ENCODE data around the gene LMO1.

Gene LMO1

DNA sequence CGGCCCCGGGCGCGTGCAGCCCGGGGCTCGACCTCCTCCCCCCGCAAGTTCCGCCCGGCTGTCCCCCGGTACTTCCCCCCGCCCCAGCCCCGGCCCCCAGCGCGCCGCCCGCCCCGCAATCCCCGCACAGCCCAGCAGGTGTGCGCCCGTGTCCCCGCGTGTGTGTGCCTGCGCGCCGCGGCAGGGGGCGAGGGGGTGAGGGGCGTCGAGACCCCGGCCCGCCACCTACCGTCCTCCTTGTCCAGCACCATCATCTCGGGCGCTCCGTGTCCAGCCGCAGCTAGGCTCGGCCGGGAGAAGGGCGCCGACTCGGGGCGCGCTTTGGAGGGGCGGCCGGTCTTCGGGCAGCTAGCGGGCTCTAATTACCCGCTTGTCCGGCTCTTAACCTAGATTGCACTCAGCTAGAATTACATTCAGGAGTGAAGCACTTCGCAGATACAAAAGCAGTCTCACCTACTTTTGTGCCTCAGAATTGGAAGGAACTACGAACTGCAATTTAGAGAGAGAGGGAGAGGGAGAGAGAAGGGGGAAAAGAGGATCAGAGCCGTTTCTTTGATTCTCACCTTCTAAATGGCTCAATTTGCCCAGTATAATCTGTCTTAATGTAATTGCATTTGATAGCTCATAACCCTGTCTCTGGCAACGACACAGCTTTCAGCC lies 439 bp downstream of the LMO1 start:
- no peak for DNase-seq

DNA sequence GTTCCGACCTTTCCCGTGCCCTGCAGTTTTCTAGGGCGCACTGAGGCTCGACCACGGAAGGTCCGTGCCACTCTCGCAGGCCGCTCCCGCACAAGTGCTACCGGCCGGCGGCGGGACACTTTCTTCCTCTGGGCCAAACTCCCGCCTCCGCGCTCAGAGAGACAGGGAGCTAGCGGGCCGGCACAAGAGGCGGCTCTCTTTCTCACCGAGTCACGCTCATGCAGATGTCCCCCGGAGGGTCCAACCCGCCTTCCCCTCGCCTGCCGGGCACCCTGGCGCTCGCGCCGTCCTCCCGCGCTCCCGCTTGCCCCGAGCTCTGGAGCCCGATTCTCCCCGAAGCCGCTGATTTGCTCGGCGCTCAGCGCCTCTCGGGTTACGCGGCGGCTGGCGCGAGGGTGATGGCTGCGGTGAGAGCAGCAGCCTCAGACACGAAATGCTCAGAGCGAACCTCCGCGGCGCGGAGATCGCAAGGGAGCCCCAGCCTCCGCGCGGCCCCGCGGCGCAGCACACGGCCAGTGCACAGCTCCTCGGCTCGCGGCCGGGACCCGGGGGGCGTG lies 1.0 kb downstream of the LMO1 start:
- no peak for DNase-seq

DNA sequence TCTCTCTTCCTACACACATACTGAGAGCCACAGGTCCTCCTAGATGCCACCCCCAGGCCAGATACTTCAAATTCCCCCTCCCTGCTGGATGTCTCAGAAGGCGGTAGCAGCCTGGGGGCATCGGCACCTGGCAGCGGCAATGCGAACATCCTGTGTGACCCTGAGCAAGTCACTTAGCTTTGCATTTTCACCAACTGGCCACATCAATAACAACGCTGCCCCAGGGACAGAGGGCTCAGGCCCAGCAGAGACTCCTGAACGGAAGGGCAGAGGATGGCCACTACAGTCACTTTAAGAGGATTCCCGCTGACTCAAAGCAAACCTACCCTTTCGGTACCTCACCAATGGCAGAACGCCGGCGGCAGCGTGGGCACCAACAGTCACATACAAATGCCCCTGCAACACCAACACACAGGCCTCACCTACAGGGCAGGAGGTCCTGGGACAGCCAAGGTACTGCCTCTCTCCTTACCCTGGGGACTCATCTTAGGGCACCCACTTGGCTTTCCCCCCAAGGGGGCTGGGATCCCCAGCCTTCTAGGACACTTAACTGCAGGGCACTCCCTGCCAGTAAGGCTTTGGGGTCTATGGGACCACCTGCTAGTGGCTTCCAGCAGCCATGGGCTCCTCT lies 1.6 kb downstream of the LMO1 start:
- no peak for DNase-seq

GRCh38 chr11:8261291-8261690 lies 2.4 kb downstream of the LMO1 start:
- DNase-seq, result no peak

- DNase-seq, result no peak
These were observed 3.3 kb downstream of the LMO1 start for GRCh38 chr11:8260202-8260966.

DNA sequence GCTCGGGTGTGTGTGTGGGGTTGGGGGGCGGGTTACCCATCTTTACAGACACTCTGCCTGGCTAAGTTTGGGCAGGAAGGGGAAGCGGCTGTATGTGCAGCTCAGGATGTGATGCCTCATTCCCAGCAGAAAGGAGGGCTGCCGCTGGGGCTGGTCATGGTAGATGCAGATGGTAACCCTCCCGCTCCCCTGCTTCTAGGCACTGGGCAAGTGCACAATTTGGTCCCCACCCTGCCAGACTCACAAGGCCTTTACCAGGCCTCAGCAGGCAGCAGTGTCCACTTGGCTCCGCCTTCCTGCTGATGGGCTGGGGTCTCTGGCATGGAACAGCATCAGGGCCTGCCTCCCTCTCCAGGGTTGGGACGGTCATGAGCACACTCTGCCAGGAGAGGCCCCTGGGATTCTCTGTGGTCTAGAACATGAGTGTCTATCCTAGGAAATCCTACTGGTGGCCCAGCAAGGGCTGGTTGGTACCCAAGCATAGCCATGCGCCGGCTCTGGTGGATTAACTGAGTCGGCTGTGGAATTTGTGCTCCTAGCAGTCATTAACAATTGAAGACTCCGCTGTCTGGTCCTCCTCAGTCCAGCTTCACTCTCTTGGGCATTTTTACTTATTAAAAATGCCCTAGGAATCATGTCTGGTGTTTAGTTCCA lies 4.2 kb downstream of the LMO1 start:
- DNase-seq, result no peak

GRCh38 chr11:8258784-8259183 lies 4.9 kb downstream of the LMO1 start:
- DNase-seq, result no peak

GRCh38 chr11:8258289-8258688 lies 5.4 kb downstream of the LMO1 start:
- no peak for DNase-seq

- no peak for DNase-seq
These were observed 6.5 kb downstream of the LMO1 start for GRCh38 chr11:8257003-8257664.

- no peak for DNase-seq
These were observed 7.2 kb downstream of the LMO1 start for GRCh38 chr11:8256271-8257002.

DNA sequence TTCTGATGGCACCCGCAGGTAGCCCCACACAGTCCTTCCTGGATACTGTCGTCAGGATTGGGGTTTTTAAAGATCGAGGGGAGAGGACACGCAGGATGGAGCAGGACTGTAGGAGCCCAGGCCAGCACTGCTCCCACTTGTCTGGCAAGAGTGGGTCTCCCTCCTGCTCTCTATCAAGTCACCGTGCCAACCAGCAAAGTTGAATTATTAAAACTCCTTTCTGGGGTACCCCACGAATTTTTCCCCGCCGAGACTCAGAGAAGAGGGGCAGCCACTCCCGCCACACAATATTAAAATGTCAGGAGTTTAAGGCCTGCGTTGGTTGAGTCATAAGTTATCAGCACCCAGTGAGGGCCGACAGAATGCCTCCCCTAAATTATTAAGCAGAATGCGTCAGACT lies 10.1 kb downstream of the LMO1 start:
- no peak for DNase-seq

DNA sequence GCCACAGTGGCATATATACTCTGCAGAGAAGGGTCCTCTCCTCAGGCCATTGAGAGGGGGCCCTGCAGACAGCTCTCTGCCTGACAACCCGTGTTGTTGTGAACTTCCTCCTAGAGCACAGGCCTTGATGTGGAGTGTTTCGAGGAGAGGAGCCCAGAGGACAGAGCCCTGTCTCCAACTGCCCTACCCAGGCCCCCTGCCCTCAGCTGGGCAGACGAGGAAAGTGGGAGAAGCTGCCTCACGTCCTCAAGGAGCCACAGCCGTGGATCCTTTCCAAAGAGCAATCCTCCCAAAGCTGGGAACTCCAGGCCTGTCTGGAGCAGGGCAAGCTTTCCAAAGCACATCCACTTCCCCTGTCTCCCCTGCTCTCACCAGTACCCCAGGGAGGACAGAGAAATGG lies 10.7 kb downstream of the LMO1 start:
- DNase-seq, result no peak

DNA sequence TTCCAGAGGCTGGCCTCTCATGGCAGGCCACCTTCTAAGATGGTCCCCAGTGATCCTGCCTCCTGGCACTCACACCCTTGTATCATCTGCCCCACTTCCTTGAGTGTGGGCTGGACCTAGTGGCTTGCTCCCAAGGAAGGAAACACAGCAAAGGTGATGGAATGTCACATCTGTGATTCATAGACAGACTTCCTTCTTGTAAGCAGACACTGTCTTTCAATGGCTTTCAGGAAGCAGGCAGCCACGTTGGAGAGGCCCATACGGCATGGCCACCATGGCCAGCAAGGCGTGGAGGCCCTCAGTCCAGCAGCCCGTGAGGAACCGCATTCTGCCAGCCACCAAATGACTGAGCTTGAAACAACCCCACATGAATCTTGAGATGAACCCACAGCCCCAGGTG lies 11.3 kb downstream of the LMO1 start:
- no peak for DNase-seq

DNA sequence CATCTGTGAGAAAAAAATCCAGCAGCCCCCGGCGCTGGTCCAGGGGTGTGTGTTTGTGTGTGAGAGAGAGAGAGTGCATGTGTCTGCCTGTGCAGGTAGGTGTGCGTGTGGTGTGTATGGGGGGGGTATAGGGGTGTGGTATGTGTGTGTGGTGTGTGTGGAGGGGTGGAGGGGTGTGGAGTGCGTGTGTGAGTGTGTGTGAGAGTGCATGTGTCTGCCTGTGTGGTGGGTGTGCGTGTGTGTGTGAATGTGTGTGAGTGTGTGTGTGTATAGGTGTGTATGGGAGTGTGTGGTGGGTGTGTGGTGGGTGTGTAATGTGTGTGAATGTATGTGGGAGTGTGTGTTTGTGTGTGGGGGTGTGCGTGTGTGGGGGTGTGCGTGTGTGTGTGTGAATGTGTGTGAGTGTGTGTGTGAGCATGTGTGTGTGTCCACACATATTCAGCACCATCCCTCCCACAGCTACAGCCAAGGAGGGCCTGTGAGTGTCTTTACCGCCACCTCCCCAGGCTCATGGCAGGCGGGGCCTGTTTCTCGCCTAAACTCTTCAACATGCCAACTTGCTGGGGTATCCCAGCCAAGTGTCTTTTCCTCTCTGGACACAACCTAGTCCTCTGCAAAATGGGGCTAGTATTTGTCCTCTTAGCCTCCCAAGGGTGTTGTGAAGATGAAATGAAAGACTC lies 11.9 kb downstream of the LMO1 start:
- DNase-seq, result no peak

DNA sequence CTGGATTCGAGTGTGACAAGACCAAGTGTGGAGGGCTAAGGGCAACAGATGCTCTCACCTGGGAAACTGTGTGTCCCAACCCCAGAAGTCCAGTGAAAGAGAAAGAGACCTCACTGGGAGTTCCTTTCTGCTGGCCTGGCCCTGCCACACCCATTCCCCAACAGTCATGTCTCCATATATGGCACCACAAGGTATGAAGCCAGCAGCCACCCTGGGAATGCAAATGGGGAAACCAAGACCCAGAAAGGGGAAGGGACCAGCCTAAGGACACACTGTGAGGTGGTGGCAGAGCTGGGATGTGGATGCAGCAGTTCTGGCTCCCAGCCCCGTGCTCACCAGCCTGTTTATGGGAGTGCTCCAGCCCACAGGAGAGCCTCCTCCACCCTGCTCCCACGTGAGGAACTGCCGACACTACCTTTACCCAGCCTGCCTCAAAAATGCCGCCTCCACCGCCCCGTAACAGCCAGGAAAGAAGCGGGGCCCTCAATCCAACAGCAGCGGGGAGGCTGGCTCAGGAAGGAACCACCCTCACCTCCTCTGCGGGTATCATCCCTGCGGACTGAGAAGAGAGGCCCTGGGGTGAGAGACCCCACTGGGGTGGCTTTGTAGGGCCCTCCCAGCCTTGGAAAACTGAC lies 12.6 kb downstream of the LMO1 start:
- DNase-seq, result no peak

DNA sequence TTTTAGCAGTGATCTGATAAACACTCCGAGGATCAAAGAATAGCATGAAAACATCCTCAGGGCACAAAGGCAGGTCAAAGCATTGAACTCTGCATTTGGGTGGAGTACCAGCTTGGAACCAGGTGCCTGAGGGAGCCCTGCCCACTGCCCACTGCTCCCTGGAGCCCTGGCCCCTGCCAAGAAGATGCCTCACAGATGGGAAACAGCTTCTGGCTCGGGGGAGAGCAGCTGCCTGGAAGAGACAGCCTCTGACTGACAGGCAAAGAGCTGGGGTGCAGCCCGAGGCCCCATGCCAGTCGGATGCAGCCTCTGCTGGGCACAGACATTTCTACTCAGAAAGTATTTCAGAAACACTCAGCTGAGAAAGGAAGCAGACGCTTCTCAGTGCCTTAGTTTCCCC lies 13.2 kb downstream of the LMO1 start:
- no peak for DNase-seq

DNA sequence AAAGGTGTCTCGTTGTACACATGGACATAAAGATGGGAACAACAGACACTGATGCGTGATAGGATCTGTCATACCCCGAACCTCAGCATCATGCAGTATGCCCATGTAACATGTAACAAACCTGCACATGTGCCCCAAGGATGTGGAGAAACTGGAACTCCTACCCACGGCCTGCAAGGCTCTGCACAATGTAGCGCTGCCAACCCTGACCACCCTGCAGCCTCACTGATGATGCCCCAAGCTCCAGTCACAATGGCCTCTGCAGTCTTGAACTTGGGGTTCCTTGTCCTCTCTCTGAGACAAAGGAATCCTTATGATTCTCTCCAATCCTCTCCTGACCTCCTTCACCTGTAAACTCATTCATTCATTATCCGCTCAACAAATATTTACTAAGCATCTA lies 14.2 kb downstream of the LMO1 start:
- DNase-seq, result no peak

DNA sequence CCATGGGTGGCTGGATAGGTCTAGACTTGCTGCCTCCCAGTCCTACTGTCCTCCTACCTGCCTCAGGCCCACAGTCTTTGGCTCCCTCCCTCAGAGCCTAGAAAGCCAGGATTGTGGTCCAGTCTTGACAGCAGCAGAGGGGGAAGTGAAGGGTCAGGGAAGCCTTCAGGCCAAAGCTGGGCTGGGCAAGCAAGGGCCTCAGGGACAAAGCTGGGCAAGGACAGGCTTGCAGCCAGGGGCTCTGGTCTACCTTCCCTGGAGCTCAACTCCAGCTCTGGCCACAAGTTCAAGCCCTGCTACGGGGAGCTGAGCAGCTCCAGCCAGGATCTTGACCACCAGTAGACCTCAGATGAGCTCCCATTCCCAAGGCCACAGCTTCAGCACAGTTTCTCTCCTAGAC lies 14.9 kb downstream of the LMO1 start:
- no peak for DNase-seq

DNA sequence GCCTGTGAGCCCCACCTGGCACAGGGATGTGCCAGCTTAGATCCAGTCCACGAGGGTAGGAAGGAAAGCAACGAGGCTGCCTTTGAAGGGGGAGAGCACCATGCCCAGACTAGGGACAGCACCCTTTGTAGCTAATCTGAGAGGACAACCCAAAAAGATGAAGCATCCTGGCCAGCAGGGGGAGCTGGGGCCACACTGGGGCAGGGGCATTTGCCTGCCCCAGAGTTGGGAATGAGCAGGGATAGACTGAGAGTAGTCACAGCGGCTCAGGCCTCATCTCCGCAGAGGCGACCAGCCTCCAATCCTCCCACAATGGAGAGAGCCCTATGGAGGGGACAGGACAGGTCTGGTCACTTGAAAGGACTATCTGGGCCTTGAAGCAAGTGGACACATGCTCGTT lies 16.4 kb downstream of the LMO1 start:
- DNase-seq, result peak; percentile 26

DNA sequence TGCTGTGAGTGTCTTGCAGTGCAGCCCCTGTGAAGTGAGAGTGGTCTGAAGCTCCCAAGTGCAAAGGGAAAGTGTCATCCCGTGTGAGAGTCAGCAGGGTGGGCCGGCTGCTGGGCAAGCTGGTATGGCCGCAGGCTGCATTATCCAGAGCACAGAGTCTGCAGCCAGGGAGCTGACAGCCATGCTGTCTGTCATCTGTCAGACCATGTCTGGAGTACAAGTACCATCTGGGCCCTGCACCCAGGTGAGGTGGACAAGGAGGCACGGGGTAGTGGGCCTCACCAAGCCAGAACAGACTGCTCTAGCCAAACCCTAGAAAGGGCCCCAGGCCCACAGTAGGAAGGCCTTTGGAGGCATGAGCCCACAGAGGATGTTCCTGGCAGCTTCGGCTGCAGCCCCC lies 20.2 kb downstream of the LMO1 start:
- no peak for DNase-seq
